GM13977 (cell line): Measurements from ENCODE around the gene TEX19.

ENCODE experiments used
- DNase-seq: peaks from one replicate; pipeline ENCODE4 v3.0.0; 2012; ENCODE audit warnings: low spot score
- CTCF ChIP-seq: IDR thresholded peaks from 2 replicates; pipeline ENCODE4 v1.5.1; 2012; ENCODE audit warnings: mild to moderate bottlenecking, control low read depth; ENCODE audit not compliant: insufficient read depth; ENCODE audit errors: extremely low read depth, missing control alignments
- in situ Hi-C: fragments of 300-500 bp; cut with MboI; formaldehyde crosslinking; loops from one replicate; pipeline ENCODE4 v1.12.0; 2022; ENCODE audit warnings: low sequenced_read_pairs, low pct_unique_long_range_greater_than_20kb, mixed read lengths, inconsistent platforms; ENCODE audit not compliant: unreplicated experiment

TEX19 gene

GRCh38 chr17:82358465-82359350 is at the start of gene TEX19:
TSS of gene TEX19 (plus strand) at chr17:82359247. CDS start at chr17:82362151, 2,904 bp downstream.
- TF ChIP-seq CTCF: no peak
- no peak for DNase-seq
- in situ Hi-C loops: loop anchor here (10.0 kb wide), 1 partner anchor 196 kb away; no protein-coding TSS in a partner anchor

GRCh38 chr17:82309656-82310570 is 49.1 kb upstream of the TEX19 start:
- DNase-seq: no peak
- in situ Hi-C loops: no loop called here
- no peak for TF ChIP-seq CTCF

- DNase-seq: no peak
- in situ Hi-C loops: no loop called here
- TF ChIP-seq CTCF: no peak
These were observed 48.2 kb upstream of the TEX19 start for GRCh38 chr17:82310877-82311276.

GRCh38 chr17:82311971-82312370 is 47.1 kb upstream of the TEX19 start:
- no peak for DNase-seq
- in situ Hi-C loops: no loop called here
- no peak for TF ChIP-seq CTCF

GRCh38 chr17:82313195-82314011 is 45.6 kb upstream of the TEX19 start:
- DNase-seq: no peak
- in situ Hi-C loops: no loop called here
- no peak for TF ChIP-seq CTCF
